ENCODE data around the gene TREX2.

GRCh38 chrX:153495362-153495751 is 49.5 kb upstream of the TREX2 start:
- no peak for TF ChIP-seq CTCF (conservative IDR thresholded peaks at IDR 0.05; ENCODE audit: low read length)
- TF ChIP-seq EZH2phosphoT487 (IDR thresholded peaks at IDR 0.05; ENCODE audit: borderline replicate concordance, low read depth, low read length) = no peak

All from OCI-LY7 (cell line).